Measurements from ENCODE around the gene MPIG6B. TPM values are rescaled to one million over a fixed set of nuclear protein-coding genes. Genes with fewer than 3 reads are reported as not detected.

MPIG6B gene
- total RNA-seq, 1 experiment from 2014 or later, result not detected

DNA sequence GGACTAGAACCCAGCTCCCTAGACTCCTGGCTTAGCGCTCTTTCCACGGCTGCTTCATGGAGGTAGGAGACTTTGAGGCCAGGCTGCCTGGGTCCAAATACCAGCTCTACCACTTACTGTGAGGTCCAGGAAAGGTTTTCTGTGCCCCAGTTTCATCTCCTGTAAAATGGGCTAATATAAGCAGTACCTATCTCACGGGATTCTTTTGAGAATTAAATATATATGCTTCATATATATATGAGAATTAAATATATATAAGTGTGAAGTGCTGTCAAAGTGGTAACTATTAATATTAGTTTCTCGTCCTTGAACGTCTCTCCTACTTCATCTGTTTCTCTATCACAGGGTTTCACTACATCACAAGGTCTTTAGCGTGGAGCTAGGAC, 32.1 kb upstream of the MPIG6B start:
- H3K27me3 ChIP-seq (ENCODE audit: insufficient read depth, low read length), result no peaks in the 10 kb centered on the region
- H3K36me3 Mint-ChIP-seq (ENCODE audit: insufficient read depth in 1 of 3, low read depth in 3 of 3), result peaks cover 14 to 61% (median 45%) of the 10 kb centered on the region in 3 experiments; a peak in 6 of 7 replicates
- no peaks in the 10 kb centered on the region for H3K23me2 ChIP-seq (ENCODE audit: insufficient read length, low read depth, low read length, poor library complexity, severe bottlenecking)

More for the DNA sequence above, 32.1 kb upstream of the MPIG6B start:
- no CpG with 5 or more reads among the region's 6 CpGs for WGBS (ENCODE audit: extremely low coverage, insufficient read length, low lambda C conversion rate)
- Mint-ChIP-seq H3K4me3 (no peak overlapping the region), H3K9me3 (no peaks in the 10 kb centered on the region; a peak in 1 of 5 replicates), H3K27me3 (ENCODE audit: low read depth) (no peaks in the 10 kb centered on the region), H3K4me1 (peaks cover 5 to 10% of the 10 kb centered on the region in 2 experiments; a peak in 3 of 4 replicates), H3K27ac (no peak overlapping the region)
- Histone ChIP-seq H4K91ac (ENCODE audit: insufficient read length, low read depth, low read length) (no peak overlapping the region), H2BK15ac (ENCODE audit: low read depth, low read length) (no peak overlapping the region), H3K4ac (ENCODE audit: low read depth, low read length) (no peak overlapping the region), H3K56ac (ENCODE audit: insufficient read length, low read depth, low read length) (no peak overlapping the region), H3T11ph (ENCODE audit: low read length) (no peak overlapping the region), H3K79me1 (ENCODE audit: insufficient read depth, low read depth, low read length, poor library complexity, severe bottlenecking) (no peaks in the 10 kb centered on the region), H2AFZ (ENCODE audit: low read length) (no peak overlapping the region), H2BK5ac (ENCODE audit: insufficient read length, low read length) (no peak overlapping the region), H2BK12ac (ENCODE audit: insufficient read length, low read depth, low read length) (no peak overlapping the region), H3K9ac (ENCODE audit: extremely low read depth, insufficient read length, low read length) (no peak overlapping the region), H3K79me2 (ENCODE audit: insufficient read depth, low read length) (no peaks in the 10 kb centered on the region), H3K18ac (ENCODE audit: insufficient read length, low read depth, low read length) (no peak overlapping the region), H3K4me2 (ENCODE audit: insufficient read depth, insufficient read length, low read length) (no peak overlapping the region), H2AK5ac (ENCODE audit: insufficient read length, low read length) (no peak overlapping the region), H2BK120ac (ENCODE audit: low read depth, low read length, poor library complexity, severe bottlenecking) (no peak overlapping the region), H4K5ac (ENCODE audit: insufficient read length, low read depth, low read length) (no peak overlapping the region), H3K14ac (ENCODE audit: insufficient read depth, low read length) (no peak overlapping the region), H4K8ac (replicated peaks; ENCODE audit: insufficient read length, low read depth, low read length) (no peak overlapping the region), H3K4me1 (ENCODE audit: insufficient read depth, low read length) (no peaks in the 10 kb centered on the region), H3K23ac (ENCODE audit: insufficient read length, low read depth, low read length) (no peak overlapping the region), H3K9me3 (ENCODE audit: control insufficient read depth, low read depth, low read length) (no peaks in the 10 kb centered on the region), H3K27ac (ENCODE audit: insufficient read length, low read depth, low read length) (no peak overlapping the region), H4K20me1 (ENCODE audit: control insufficient read depth, insufficient read depth, insufficient read length) (no peaks in the 10 kb centered on the region), H2BK20ac (ENCODE audit: low read depth, low read length, poor library complexity, severe bottlenecking) (no peak overlapping the region)
- TF ChIP-seq, protein P1, sequence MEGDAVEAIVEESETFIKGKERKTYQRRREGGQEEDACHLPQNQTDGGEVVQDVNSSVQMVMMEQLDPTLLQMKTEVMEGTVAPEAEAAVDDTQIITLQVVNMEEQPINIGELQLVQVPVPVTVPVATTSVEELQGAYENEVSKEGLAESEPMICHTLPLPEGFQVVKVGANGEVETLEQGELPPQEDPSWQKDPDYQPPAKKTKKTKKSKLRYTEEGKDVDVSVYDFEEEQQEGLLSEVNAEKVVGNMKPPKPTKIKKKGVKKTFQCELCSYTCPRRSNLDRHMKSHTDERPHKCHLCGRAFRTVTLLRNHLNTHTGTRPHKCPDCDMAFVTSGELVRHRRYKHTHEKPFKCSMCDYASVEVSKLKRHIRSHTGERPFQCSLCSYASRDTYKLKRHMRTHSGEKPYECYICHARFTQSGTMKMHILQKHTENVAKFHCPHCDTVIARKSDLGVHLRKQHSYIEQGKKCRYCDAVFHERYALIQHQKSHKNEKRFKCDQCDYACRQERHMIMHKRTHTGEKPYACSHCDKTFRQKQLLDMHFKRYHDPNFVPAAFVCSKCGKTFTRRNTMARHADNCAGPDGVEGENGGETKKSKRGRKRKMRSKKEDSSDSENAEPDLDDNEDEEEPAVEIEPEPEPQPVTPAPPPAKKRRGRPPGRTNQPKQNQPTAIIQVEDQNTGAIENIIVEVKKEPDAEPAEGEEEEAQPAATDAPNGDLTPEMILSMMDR (conservative IDR thresholded peaks at IDR 0.05), result no peak
- DNase-seq, result no peak
